Measurements from ENCODE around the gene ZNF648. TPM values are rescaled to one million over a fixed set of nuclear protein-coding genes. Genes with fewer than 3 reads are reported as not detected.

ZNF648 gene
- total RNA-seq, 3 donors from 2014 or later: 0.07 TPM; not detected in 2

DNA sequence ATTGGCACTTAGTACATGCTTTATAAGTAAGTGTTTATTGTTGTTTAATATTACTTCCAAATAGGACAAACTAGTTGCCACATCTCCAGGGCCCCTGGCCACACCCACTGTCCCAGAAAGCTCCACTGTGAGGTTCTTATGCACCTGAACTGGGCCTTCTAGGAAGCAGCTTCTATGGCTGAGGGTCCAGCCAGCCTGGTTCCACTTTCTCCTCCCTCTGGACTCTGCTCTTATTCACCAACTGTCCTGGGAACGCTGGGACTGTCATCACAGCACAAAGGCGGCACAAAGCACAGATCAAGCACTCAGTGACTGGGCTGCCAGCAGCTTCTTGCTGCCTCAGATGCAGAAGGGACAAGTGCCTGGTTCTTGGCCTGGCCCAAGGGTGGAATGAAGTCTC lies 29.6 kb upstream of the ZNF648 start:
- intact Hi-C loops (cut with DNase I, micrococcal nuclease): no loop called here
- Histone ChIP-seq H3K36me3 (ENCODE audit: low read depth) (no peaks in the 10 kb centered on the region), H3K4me1 (ENCODE audit: low read depth) (no peaks in the 10 kb centered on the region), H3K9me3 (no peaks in the 10 kb centered on the region), H3K4me3 (no peak overlapping the region)
- ATAC-seq (no peak), DNase-seq (no peak)
- TF ChIP-seq, protein P1, sequence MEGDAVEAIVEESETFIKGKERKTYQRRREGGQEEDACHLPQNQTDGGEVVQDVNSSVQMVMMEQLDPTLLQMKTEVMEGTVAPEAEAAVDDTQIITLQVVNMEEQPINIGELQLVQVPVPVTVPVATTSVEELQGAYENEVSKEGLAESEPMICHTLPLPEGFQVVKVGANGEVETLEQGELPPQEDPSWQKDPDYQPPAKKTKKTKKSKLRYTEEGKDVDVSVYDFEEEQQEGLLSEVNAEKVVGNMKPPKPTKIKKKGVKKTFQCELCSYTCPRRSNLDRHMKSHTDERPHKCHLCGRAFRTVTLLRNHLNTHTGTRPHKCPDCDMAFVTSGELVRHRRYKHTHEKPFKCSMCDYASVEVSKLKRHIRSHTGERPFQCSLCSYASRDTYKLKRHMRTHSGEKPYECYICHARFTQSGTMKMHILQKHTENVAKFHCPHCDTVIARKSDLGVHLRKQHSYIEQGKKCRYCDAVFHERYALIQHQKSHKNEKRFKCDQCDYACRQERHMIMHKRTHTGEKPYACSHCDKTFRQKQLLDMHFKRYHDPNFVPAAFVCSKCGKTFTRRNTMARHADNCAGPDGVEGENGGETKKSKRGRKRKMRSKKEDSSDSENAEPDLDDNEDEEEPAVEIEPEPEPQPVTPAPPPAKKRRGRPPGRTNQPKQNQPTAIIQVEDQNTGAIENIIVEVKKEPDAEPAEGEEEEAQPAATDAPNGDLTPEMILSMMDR (IDR thresholded peaks at IDR 0.05): no peak

DNA sequence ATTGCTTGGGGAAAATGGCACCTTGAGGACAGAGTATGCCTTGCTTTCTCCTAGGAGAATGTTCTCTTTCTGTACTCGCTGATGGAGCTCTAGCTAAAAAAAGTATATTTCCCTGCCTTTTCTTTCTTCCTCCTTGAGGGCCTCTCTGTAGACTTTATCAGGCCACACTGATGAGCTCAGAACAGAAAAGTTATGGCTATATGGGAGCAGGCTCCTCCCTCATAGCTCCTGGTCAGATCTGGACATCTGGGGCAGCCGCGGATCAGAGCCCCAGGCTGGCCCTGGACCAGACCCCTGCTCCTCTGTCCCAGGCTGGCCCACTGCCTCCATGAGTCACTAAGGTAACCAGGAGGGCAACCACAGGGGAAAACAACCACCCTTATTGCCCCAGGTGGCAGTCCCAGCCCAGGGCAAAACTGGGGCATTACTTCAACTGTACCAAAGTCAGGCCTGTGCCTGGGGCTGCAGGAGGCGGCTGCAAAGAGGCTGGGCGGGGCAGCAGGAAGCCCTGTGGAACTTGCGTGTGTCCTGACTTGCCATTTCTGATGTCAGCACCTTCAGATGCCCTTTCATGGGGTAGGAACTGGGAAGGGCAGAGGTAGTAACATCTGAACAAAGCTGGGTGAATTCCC lies 26.3 kb upstream of the ZNF648 start:
- Histone ChIP-seq H3K9me3 (no peaks in the 10 kb centered on the region), H3K4me3 (no peak overlapping the region), H3K4me1 (ENCODE audit: low read depth) (peaks cover 7% of the 10 kb centered on the region), H3K36me3 (ENCODE audit: low read depth) (no peaks in the 10 kb centered on the region)
- TF ChIP-seq, protein P1 (IDR thresholded peaks at IDR 0.05): no peak
- peak; percentile 10 for ATAC-seq
- DNase-seq: no peak
- intact Hi-C loops (cut with DNase I, micrococcal nuclease): loop anchor here in 1 of 2 donors (10.0 kb wide), 1 partner anchor 307 kb away; the partner anchor contains the start of gene GLUL

DNA sequence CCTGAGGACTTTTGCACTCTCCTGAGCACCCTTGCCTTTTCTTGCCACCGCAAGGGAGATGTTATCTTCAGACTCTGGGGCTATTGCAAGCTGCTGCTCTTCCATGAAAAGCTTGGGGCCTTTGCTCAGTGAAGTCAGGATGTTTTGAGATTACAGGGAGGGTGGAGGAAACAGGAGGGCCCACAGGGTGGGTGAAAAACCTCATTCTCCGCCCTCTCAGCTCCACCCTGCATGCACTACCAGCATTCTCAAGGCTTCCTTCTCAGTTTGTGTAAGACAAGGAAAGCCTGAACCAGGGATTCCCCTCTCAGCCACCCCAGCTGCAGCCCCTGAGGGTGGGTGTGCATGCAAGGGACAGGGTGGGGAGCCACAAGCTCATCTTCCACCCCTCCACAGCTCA lies 25.8 kb upstream of the ZNF648 start:
- no peak for ATAC-seq
- H3K4me1 ChIP-seq (ENCODE audit: low read depth): peaks cover 7% of the 10 kb centered on the region
- DNase-seq: no peak

DNA sequence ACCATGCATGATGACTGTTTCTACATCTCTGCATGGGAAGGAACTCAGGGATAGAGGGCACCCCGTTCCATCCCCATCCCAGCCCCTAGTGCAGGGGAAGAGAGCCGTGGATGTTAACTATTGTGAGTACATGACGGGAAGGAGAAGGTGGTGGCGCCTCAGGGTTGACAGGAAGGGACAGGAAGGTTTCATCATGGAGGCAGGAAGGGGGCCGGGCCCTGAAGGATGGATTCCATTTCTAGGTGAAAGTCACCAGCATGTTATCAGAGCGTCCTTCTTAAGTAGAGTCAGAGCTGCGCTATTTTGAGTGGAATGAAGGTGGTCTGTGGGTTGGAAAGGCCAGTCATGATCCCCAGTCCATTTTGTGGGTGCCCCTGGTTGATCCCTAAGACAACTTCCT lies 25.1 kb upstream of the ZNF648 start:
- no peaks in the 10 kb centered on the region for H3K36me3 ChIP-seq (ENCODE audit: low read depth)

More for the DNA sequence above, 25.8 kb upstream of the ZNF648 start:
- Histone ChIP-seq H3K9me3 (no peaks in the 10 kb centered on the region), H3K36me3 (ENCODE audit: low read depth) (no peaks in the 10 kb centered on the region), H3K4me3 (no peak overlapping the region)
- intact Hi-C loops (cut with DNase I, micrococcal nuclease): loop anchor here in 1 of 2 donors (10.0 kb wide), 1 partner anchor 307 kb away; the partner anchor contains the start of gene GLUL
- TF ChIP-seq, protein P1 (IDR thresholded peaks at IDR 0.05): no peak

DNA sequence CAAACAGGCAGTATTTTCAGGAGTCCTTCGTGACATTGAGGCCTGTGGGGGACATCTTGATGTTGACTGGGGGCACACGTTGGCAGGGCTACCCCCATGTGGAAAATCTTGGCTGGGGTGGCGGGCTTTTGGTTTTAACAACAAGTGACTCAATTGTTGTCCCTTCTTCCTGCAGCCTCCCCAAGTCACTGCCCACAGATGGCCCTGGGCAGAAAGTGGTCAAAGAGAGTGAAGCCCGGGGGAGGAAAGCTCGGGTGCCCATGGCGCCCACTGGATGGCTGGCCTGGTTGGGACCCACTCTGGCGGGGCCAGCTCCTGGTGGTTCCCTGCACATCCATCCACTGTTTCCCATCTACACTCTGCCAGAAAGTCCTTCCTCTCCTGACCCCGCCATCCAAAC lies 24.6 kb upstream of the ZNF648 start:
- ATAC-seq (no peak), DNase-seq (no peak)
- H3K9me3 ChIP-seq: no peaks in the 10 kb centered on the region
- peaks cover 7% of the 10 kb centered on the region for H3K4me1 ChIP-seq (ENCODE audit: low read depth)
- H3K36me3 ChIP-seq (ENCODE audit: low read depth): no peaks in the 10 kb centered on the region
- no peak overlapping the region for H3K4me3 ChIP-seq
- TF ChIP-seq, protein P1 (IDR thresholded peaks at IDR 0.05): no peak
- intact Hi-C loops (cut with DNase I, micrococcal nuclease): loop anchor here in 1 of 2 donors (10.0 kb wide), 1 partner anchor 309 kb away; the partner anchor contains the start of gene GLUL

More for the DNA sequence above, 25.1 kb upstream of the ZNF648 start:
- DNase-seq (no peak), ATAC-seq (no peak)
- TF ChIP-seq, protein P1 (IDR thresholded peaks at IDR 0.05): no peak
- Histone ChIP-seq H3K4me3 (no peak overlapping the region), H3K4me1 (ENCODE audit: low read depth) (peaks cover 7% of the 10 kb centered on the region), H3K9me3 (no peaks in the 10 kb centered on the region)
- intact Hi-C loops (cut with DNase I, micrococcal nuclease): loop anchor here in 1 of 2 donors (10.0 kb wide), 1 partner anchor 308 kb away; the partner anchor contains the start of gene GLUL
